ENCODE data around the gene PRKCE. TPM values are rescaled to one million over a fixed set of nuclear protein-coding genes. Genes with fewer than 3 reads are reported as not detected.

Gene PRKCE
- total and polyA plus RNA-seq, 3 donors from 2014 or later = 27.4 to 35.8 (median 33.1) TPM

DNA sequence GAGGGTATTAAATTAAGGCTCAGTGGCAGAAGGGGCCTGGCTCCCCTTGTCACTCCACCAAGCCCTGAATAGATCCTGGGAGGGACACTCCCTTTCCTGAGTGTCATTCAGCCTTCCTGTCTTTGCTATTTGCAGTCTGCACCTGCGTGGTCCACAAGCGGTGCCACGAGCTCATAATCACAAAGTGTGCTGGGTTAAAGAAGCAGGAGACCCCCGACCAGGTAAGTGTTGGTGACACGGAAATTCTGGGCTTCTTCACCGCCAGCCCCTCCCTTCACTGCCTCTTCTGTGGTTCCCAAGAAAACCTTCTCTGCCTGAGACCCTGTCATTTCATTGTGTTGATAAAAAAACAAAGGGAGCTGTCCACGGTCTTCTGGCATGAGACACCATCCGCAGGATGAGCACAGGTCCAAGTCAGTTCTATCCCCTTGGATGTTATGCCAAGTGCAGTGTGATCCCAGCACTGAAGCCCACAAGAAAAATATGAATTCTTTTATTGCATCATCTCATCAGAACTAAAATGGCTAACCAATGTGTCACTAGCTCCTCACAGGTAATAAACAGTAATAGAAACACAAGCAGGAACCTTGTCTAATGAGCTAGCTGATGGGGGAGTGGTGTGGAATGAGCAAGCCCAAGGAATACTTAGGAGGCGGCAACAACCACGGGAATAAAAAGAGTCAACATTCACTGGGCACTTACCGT lies 328.8 kb downstream of the PRKCE start:
- Histone ChIP-seq H3K9me3 (no peaks in the 10 kb centered on the region), H3K4me3 (no peak overlapping the region), H3K4me1 (no peaks in the 10 kb centered on the region), H3K36me3 (ENCODE audit: low read depth, missing control alignments) (no peaks in the 10 kb centered on the region), H3K27ac (no peak overlapping the region), H3K27me3 (no peaks in the 10 kb centered on the region)
- intact Hi-C loops (cut with DNase I; ENCODE audit: low total_unique reads) = no loop called here
- no peak for TF ChIP-seq POLR2A (IDR thresholded peaks at IDR 0.05)
- TF ChIP-seq, protein P1, sequence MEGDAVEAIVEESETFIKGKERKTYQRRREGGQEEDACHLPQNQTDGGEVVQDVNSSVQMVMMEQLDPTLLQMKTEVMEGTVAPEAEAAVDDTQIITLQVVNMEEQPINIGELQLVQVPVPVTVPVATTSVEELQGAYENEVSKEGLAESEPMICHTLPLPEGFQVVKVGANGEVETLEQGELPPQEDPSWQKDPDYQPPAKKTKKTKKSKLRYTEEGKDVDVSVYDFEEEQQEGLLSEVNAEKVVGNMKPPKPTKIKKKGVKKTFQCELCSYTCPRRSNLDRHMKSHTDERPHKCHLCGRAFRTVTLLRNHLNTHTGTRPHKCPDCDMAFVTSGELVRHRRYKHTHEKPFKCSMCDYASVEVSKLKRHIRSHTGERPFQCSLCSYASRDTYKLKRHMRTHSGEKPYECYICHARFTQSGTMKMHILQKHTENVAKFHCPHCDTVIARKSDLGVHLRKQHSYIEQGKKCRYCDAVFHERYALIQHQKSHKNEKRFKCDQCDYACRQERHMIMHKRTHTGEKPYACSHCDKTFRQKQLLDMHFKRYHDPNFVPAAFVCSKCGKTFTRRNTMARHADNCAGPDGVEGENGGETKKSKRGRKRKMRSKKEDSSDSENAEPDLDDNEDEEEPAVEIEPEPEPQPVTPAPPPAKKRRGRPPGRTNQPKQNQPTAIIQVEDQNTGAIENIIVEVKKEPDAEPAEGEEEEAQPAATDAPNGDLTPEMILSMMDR (IDR thresholded peaks at IDR 0.05) = no peak
- no peak for DNase-seq
- WGBS, 2 donors = 84 to 88% methylated on average over 11 of the region's 11 CpGs

DNA sequence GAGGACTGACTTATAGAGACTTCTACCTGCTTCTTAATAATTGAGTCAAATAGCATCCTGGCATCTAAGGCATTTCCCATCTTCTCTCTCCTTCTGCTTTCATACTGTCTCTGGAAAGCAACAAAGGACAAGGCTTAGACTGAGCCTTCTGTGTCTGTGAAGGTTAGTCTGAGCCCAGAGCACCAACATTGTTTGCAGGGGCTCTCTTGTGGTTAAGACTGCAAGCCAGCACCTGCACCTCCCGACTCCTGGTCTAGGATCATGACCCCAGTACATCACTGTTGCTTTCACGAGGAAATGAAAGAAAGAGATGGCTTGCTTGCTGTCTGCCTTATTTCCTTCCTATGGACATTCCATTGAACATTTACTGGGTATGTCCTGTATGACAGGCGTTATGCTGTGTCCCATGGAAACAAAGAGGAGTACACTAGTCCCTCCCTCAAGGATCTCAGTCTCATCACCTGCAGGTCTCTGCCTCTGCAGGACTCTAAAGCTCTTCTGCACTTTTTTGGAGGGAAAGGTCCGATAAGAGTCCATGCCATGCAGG lies 330.0 kb downstream of the PRKCE start:
- no peaks in the 10 kb centered on the region for H3K36me3 ChIP-seq (ENCODE audit: low read depth, missing control alignments)
- whole genome bisulfite sequencing, 2 donors = 79 to 85% methylated on average over 4 of the region's 4 CpGs
- intact Hi-C loops (cut with DNase I; ENCODE audit: low total_unique reads) = no loop called here

DNA sequence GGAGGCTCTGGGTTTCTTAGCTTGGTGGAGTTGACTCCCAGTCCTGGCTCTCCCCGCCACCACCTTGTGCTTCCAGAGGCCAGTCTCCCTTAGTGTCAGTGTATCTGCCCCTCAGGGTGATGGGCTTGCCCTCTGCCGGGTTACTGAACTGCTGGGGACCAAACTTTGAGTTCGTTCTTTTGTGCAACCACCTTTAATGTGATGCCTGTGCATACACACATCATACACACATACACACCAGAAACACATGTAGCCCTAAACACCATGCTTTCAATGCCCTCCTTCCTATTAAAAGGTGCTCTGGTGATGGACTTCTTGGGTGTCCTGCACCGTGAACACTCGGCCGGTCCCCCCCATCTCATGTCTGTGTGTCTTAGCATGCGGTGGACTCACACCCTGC lies 330.6 kb downstream of the PRKCE start:
- H3K4me1 ChIP-seq = no peaks in the 10 kb centered on the region
- H3K27ac ChIP-seq = no peak overlapping the region
- no peaks in the 10 kb centered on the region for H3K27me3 ChIP-seq
- 95 to 96% methylated on average over 6 to 7 of the region's 7 CpGs for WGBS, 2 donors
- no peak for TF ChIP-seq POLR2A (IDR thresholded peaks at IDR 0.05)
- TF ChIP-seq, protein P1 (IDR thresholded peaks at IDR 0.05) = no peak
- DNase-seq = no peak
- H3K36me3 ChIP-seq (ENCODE audit: low read depth, missing control alignments) = no peaks in the 10 kb centered on the region
- no peak overlapping the region for H3K4me3 ChIP-seq
- H3K9me3 ChIP-seq = no peaks in the 10 kb centered on the region
- intact Hi-C loops (cut with DNase I; ENCODE audit: low total_unique reads) = no loop called here

More for the DNA sequence above, 330.0 kb downstream of the PRKCE start:
- H3K4me3 ChIP-seq = no peak overlapping the region
- H3K4me1 ChIP-seq = no peaks in the 10 kb centered on the region
- H3K27me3 ChIP-seq = no peaks in the 10 kb centered on the region
- H3K27ac ChIP-seq = no peak overlapping the region
- no peaks in the 10 kb centered on the region for H3K9me3 ChIP-seq
- TF ChIP-seq, protein P1 (IDR thresholded peaks at IDR 0.05) = no peak
- no peak for TF ChIP-seq POLR2A (IDR thresholded peaks at IDR 0.05)
- DNase-seq = no peak

DNA sequence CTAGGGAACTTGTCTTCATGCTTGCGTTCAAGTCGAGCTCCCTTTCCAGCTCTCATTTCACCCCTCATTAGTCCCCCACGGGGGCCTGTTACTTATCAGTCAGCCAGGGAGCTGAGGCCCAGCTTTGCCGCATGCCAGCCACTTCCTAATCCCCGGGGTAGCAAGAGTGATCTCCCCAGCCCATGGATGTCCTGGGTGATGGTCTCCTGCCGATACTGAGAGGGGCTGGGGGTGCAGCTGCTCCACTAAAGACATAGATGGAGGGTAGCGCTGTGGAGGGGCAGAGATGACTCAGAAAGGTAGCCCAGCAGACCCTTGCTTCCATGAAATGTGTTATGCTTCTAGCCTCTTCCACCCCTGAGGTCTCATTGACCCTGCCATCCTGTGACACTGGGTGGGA lies 331.7 kb downstream of the PRKCE start:
- no peak for TF ChIP-seq POLR2A (IDR thresholded peaks at IDR 0.05)
- TF ChIP-seq, protein P1 (IDR thresholded peaks at IDR 0.05) = no peak
- intact Hi-C loops (cut with DNase I; ENCODE audit: low total_unique reads) = no loop called here
- Histone ChIP-seq H3K4me3 (no peak overlapping the region), H3K4me1 (peaks cover 3% of the 10 kb centered on the region), H3K9me3 (no peaks in the 10 kb centered on the region), H3K36me3 (ENCODE audit: low read depth, missing control alignments) (no peaks in the 10 kb centered on the region), H3K27me3 (no peaks in the 10 kb centered on the region), H3K27ac (no peak overlapping the region)
- 96 to 98% methylated on average over 7 of the region's 7 CpGs for WGBS, 2 donors
- no peak for DNase-seq

DNA sequence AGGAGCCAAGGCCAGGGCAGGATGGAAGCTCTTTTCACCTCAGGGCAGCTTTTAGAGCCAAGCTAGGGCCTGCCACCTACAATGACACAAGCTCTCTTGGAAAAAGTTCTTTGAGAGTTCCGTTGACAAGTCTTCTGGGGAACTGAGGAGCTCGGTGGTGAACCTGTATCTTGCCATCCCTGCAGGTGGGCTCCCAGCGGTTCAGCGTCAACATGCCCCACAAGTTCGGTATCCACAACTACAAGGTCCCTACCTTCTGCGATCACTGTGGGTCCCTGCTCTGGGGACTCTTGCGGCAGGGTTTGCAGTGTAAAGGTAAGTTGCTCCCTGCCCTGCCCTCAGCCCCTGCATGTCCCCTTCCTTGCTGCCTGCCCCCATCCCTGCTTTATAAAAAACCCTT lies 332.9 kb downstream of the PRKCE start:
- Histone ChIP-seq H3K36me3 (ENCODE audit: low read depth, missing control alignments) (no peaks in the 10 kb centered on the region), H3K4me1 (peaks cover 3% of the 10 kb centered on the region), H3K4me3 (no peak overlapping the region), H3K9me3 (no peaks in the 10 kb centered on the region), H3K27ac (no peak overlapping the region), H3K27me3 (no peaks in the 10 kb centered on the region)
- intact Hi-C loops (cut with DNase I; ENCODE audit: low total_unique reads) = no loop called here
- WGBS, 2 donors = 90 to 95% methylated on average over 7 of the region's 7 CpGs
- DNase-seq = no peak
- no peak for TF ChIP-seq POLR2A (IDR thresholded peaks at IDR 0.05)
- TF ChIP-seq, protein P1 (IDR thresholded peaks at IDR 0.05) = no peak
